GM21717 (cell line): ENCODE data around the gene ADIPOR2.

Experiments
- ATAC-seq: cut with Tn5 transposase; IDR thresholded peaks from one replicate; pipeline ENCODE4 v1.9.1; 2021; ENCODE audit warnings: mild to moderate bottlenecking, moderate library complexity; ENCODE audit not compliant: unreplicated experiment

Gene ADIPOR2

DNA sequence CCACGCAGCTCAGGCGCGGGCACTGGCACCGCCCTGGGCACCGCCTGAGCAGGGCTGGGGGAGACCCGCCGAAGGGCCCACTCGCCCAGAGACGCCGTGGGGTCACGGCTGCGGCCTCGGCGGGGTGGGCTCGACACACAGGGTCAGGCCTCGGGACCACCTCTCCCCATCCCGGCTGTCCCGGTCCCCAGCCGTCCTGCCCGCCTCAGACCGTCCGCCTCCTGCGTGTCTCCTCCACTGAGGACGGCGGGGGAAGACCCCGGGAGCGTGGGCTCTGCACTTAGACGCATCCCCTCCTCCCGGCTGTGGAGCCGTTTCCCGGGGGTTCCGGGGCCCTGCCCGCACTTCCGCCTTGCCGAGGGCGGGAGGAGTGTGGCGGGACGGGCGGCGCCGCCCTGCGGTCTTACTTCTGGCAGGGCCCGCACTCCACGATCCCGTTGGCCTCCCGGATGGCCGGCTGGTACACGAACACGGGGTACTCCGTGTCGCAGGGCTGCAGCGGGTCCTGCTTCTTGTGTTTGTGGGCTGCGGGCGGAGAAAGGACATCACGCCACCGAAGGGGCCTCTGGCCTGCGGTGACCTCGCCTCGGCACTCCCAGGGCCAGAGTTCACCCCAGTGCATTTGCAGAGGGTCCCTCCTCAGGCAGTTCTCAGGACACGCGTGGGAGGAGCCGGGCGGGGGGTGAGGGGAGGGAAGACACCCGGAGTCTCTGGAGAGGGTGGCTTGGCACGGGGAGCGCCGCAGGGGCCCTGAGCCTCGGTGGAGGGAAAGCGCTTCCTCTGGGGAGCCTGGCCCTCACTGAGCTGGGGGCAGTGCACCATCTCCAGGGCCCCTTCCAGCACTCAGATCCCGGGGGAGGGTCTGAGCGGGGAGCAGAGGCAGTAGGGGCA, 106.4 kb downstream of the ADIPOR2 start:
- no peak for ATAC-seq

GRCh38 chr12:1797991-1798640, 107.2 kb downstream of the ADIPOR2 start:
- no peak for ATAC-seq

- no peak for ATAC-seq
Measured at GRCh38 chr12:1798641-1799020, 107.8 kb downstream of the ADIPOR2 start.

DNA sequence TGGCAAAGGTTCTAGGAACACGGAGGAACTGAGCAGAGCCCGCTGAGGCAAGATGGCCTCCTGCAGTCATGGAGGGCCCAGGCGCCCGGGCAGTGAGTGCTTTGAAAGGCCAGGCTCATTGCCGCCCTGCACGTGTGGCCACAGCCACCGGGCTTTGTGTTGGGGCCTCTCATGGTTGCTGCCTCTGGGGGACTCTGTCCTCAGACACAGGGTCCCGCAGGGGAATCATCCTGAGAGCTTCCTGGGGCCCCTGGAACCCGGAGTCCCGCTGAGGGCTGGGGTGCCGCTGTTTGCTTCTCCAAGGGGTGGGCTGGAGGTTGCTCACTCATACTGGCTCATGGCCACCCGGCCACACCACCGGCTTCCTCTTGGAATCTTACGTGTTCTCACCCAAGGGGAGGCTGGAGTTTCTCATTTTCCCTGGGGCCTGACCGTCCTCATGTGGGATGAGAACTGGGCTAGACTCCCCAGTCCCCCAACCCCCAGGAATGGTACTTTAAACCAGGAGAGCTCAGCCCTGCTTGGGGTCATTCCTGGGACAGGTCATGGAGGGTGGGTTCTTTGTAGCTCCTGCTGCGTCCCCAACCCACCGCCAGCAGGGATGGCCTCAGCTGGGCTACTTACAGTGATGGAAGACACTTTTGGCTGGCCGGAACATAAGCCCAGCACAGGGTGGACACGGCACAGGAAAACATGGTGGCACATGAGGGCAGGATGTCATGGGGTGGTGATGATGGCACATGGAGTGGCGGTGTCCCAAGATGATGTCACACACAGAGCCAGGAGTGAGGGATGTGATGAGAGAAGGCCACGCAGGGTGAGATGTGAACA, 108.4 kb downstream of the ADIPOR2 start:
- ATAC-seq, result no peak

DNA sequence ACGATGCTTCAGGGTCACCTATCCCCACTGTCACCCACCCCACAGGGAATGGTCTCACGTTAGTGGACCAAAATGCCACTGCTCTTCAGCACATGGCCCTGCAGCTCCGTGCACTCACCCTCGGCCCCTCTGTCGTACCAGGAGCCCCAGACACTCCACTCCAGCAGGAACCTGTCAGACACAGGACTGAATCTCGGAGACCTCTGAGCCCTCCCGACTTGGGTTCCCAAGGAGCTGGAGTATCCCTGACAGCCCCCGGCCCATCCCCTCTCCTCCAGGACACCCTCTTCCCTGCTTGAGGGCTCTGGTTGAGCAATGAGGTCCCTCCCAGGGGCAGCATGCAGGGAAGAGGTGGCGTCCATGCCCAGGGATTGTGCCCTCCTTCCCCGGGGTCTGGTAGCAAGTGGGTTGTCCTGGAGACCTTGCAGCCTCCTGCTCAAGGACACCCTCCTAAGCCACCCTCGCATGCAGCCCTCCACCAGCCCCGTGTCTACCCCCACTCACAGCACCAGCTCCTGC, 109.1 kb downstream of the ADIPOR2 start:
- no peak for ATAC-seq

GRCh38 chr12:1800401-1801302, 109.8 kb downstream of the ADIPOR2 start:
- ATAC-seq, result no peak

DNA sequence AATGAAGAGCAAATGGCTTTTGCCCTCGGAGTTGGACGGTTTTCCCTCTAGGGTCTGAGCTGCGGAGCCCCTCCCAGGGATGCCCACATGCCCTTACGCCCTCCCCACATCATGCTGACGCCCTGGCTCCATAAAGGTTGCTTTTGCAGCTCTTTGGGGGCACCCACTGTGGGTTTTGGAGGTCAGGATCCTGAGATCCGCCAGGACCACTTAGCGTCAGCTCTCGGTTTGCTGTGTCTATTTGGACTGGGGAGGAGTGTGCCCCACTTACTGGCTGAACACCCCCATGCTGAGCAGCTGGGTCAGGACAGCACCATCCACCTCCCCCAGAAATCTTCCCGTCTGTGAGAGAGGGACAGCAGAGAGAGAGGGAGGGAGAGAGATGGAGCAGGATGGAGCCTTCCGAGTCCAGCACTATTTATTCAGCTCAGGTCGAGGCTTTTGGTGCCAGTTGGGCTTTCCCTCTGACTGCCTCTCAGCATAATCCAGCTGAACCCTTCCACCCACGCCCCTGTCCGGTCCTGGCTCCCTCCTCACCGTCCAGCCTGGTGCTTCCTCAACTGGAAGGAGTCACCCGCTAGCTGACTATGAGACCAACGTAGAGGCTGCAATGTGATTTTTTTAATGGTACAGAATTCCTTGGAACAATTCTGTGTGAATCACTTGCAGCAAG, 110.6 kb downstream of the ADIPOR2 start:
- no peak for ATAC-seq

DNA sequence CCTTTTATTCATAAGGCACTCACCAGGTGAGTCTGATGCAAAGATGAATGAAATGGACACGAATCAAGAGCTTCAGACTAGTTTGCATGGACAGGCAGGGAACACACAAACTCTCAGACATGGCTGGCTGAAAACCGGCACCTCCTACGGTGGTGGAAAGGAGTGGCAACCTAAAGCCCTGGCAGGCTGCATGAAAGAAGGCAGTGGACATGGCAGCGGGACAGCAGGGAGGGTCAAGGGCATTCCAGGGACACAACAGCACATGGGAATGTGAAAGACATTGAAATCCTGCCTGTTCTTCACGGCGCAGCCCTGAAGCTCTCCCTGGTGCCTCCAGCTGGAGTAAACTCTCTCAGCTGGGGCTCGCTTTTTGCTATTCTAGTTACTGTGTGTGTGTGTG, 112.9 kb downstream of the ADIPOR2 start:
- ATAC-seq, result no peak

- peak; percentile 72 for ATAC-seq
Measured at GRCh38 chr12:1804545-1805332, 113.9 kb downstream of the ADIPOR2 start.

DNA sequence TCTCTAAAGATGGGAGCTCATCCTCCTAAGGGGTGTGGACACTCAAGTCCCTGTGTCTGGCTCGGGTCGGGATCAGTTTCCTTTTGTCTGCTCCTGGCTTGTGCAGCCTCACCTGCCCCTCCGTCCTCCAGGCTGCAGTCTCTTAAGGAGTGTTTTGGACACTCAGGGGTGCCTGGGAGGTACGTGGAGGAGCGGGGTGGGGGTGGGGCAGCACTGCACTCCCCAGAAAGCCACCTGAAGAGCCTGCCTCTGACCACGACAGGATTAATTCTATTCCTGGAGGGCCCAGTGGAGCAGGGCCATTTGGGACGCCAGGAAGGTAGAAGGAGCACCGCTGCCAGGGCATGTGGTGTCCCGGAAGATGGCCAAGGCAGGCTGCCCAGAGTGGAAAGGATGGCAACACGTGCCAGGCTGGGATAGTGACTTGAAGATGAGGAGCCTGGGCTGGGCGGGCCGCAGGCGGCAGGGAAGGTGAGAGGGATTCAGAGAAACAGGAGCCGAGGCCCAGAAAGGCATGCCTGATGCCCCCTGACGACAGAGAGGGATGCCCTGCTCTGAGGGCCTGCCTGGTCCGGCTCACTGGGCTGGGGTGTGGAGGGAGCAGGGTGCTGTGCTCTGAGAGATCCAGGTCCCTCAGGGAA, 114.7 kb downstream of the ADIPOR2 start:
- no peak for ATAC-seq

GRCh38 chr12:1806301-1807086, 115.6 kb downstream of the ADIPOR2 start:
- ATAC-seq, result no peak

GRCh38 chr12:1807087-1807860, 116.4 kb downstream of the ADIPOR2 start:
- ATAC-seq, result no peak

- no peak for ATAC-seq
Measured at GRCh38 chr12:1808036-1808797, 117.3 kb downstream of the ADIPOR2 start.

DNA sequence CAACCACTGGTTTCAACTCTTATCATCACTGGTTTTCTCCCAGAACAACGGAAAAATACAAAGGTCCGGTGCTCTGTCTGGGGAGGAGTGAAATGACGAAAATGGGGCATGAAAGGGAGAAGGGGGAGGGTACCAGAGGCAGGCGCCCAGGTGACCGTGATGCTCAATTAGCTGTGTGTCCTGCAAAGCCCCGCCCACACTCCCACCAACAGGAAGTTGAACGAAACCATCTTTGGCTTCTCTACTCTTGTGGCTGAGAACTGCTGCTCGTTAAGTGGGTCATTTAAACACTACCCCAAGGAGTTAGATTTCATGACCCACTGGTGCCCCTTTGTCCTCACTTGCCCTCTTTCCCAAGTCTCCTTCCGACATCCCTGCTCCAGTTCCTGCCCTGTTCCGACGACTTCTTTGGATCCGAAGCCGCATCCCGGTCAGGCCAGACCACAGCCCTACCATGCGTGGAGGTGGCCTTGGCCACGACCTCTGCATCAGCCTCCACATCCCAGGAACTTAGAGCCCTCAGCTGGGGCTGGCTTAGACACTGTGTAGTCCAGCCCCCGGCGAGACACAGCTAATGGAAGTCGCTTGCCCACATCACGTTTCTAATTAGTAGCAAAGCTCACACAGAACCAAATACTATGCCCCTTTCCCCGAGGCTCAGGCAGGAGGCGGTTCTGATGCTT, 118.1 kb downstream of the ADIPOR2 start:
- no peak for ATAC-seq

DNA sequence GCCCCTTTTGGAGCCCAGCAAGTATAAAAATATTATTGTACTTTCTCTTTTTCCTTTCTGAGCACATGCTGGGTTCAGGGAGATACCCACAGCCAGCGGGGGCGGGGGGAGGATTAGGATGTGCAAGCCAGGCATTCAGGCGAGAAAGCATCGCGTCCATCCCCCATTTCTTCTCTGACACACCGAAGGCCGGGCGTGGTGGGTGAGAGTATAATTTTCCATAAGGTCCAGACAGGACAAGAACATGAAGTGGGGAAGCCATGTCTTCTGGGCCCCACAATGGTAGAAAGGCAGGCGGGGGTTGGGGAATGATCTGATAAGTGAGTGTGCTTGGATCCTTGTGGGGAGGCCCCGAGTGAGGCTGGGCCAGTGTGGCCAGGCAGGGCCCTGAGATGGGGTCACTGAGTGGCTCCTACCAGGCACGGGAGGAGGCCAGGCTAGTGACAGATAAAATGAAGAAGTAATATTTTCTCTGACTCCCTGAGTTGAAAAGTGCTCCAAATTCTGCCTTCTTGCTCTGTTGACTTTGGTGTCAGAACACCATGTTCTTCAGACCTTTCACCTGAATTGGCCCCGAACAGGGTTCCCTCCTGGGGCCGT, 118.8 kb downstream of the ADIPOR2 start:
- no peak for ATAC-seq
